SK-N-MC (cell line): ENCODE data around the gene FMNL3.
"Not testable (repeated sequence)": the region's sequence is repeated elsewhere in the genome, so short reads cannot be mapped to it uniquely, and the experiment has no call there.

Source experiments
- DNase-seq: peaks from one replicate; pipeline ENCODE4 v3.0.0-alpha.2; 2011; ENCODE audit warnings: low read depth, low spot score
- H3K27ac ChIP-seq: fragments of 200-600 bp; sonication (generic); 2 replicates; pipeline ENCODE4 v1.5.1; 2016; ENCODE audit warnings: mixed run types
- H3K36me3 ChIP-seq: fragments of 200-600 bp; sonication (generic); 2 replicates; pipeline ENCODE4 v1.6.1; 2017; ENCODE audit warnings: antibody characterized with exemption, low read length, mixed read lengths; ENCODE audit not compliant: insufficient read depth
- H3K4me3 ChIP-seq: fragments of 200-600 bp; sonication (generic); 2 replicates; pipeline ENCODE4 v1.5.1; 2016
- H3K9ac ChIP-seq: fragments of 200-600 bp; sonication (generic); 2 replicates; pipeline ENCODE4 v1.8.0; 2017; ENCODE audit warnings: mixed run types, mixed read lengths; ENCODE audit not compliant: insufficient read length
- H3K9me3 ChIP-seq: fragments of 200-600 bp; sonication (generic); 2 replicates; pipeline ENCODE4 v1.6.1; 2017; ENCODE audit warnings: low read depth, mild to moderate bottlenecking, antibody characterized with exemption, low read length, moderate library complexity, mixed read lengths
- EZH2 ChIP-seq: fragments of 200-600 bp; sonication (generic); IDR thresholded peaks from one replicate; pipeline ENCODE4 v1.6.1; 2017; ENCODE audit warnings: antibody characterized with exemption
- FOXP2 ChIP-seq: optimal IDR thresholded peaks from 2 replicates; pipeline ENCODE3; 2011; ENCODE audit warnings: mild to moderate bottlenecking, moderate library complexity; ENCODE audit not compliant: insufficient read depth; ENCODE audit errors: extremely low read length, control extremely low read depth
- POLR2AphosphoS5 ChIP-seq: IDR thresholded peaks from 2 replicates; pipeline ENCODE4 v1.6.1; 2012; ENCODE audit warnings: mild to moderate bottlenecking, low read depth, low read length, borderline replicate concordance

The FMNL3 gene

DNA sequence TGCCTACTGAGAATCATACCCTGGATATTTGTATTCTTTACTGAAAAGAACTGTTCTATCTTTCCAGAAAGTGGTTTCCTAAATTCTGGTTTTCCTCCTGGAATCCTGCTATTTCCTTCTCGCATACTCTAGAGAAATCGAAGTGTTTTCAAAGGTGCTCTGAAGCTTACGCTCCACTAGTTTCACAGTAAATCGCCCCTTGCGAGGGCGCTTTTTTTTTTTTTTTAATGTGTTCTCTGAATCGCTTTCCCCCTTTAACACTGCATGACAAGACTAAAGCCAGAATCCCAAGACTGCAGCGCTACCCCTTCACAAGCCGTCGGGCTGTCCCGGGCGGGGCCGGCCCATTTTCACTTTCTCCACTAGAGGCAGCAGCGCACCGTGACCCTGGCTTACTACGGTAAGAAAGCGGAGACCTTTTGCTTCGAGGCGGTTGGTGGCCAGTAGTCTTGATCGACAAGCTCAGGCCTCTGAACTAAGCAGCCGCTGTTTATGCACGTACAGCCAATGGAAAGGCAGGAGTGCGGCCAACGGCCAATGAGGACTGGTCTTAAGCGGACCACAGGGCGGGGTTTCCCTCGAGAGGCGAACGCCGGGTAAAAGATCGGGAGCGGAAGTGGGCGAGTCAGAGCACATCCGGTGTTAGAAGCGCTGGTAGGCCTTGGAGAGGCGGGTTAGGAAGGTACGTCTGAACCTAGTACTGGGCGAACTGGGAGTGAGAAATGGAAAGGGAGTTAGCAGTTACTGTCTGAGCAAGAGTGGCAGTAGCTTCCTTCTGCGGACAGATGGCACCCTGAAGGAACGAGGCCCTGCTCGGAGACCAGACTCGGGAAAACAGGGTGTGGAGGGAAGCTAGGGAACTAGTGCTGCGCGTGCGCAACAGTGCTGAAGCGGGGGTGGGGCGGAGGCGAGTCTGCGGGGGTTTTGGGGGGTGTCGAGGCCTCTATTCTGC is 34.0 kb upstream of the FMNL3 start, which contains the start of gene TMBIM6:
Gene TMBIM6, plus strand, starts transcription at position 628 of the 952 bp plus-strand sequence. CDS start 10,937 bp downstream, outside the sequence.
- H3K9me3 ChIP-seq = no peaks in the 10 kb centered on the region
- peak within 1 kb of the TSS; percentile 94 for H3K4me3 ChIP-seq
- TF ChIP-seq EZH2 (no peak), POLR2AphosphoS5 (peak; percentile 100)
- H3K36me3 ChIP-seq = peaks cover 10% of the 10 kb centered on the region
- H3K9ac ChIP-seq = peak within 1 kb of the TSS; percentile 96
- peak within 1 kb of the TSS; percentile 95 for H3K27ac ChIP-seq
- peak; percentile 99 for DNase-seq

DNA sequence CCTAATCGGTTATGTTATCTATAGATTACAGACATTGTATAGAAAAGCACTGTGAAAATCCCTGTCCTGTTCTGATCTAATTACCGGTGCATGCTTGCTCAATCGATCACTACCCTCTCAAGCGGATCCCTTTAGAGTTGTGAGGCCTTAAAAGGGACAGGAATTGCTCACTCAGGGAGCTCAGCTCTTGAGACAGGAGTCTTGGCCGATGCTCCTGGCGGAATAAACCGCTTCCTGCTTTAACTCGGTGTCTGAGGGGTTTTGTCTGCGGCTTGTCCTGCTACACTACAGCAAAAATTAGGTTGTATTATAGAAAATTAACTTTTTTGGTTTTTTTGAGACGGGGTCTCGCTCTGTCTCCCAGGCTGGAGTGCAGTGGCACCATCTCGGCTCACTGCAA is 33.1 kb upstream of the FMNL3 start:
- not testable (repeated sequence) for H3K27ac ChIP-seq, H3K4me3 ChIP-seq, H3K36me3 ChIP-seq, DNase-seq, H3K9ac ChIP-seq, H3K9me3 ChIP-seq

DNA sequence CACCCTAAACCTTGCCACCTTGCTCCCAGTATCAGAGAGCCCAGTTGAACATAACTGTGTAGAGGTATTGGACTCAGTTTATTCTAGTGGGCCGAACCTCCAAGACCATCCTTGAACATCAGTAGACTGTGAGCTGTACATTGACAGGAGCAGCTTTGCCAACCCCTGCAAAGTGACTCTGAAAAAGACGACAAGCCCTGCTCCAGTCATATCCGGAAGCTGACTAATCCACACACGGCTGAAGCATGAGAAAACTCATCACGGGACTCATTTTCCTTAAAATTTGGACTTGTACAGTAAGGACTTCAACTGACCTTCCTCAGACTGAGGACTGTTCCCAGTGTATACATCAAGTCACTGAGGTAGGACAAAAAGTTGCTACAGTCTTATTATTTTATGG is 31.5 kb upstream of the FMNL3 start:
- not testable (repeated sequence) for H3K27ac ChIP-seq, H3K9me3 ChIP-seq, DNase-seq, H3K9ac ChIP-seq, H3K36me3 ChIP-seq, H3K4me3 ChIP-seq

DNA sequence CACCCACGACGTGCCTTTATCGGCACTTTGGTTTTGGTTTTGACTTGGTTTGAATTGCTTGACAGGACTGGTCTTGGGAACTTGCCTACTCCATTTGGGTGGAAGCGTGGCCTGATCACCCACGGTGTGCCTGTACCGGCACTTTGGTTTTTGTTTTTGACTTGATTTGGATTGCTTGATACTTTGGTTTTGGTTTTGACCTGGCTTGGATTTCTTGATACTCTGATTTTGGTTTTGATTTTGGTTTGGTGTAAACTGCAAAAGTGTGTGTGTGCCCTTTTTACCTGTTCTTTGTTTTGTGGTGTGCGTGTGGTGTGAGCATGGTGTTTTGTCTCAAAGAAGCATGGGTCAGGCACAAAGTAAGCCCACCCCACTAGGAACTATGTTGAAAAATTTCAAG is 27.7 kb upstream of the FMNL3 start:
- DNase-seq, H3K9ac ChIP-seq, H3K4me3 ChIP-seq, H3K9me3 ChIP-seq, H3K27ac ChIP-seq, H3K36me3 ChIP-seq: not testable (repeated sequence)

DNA sequence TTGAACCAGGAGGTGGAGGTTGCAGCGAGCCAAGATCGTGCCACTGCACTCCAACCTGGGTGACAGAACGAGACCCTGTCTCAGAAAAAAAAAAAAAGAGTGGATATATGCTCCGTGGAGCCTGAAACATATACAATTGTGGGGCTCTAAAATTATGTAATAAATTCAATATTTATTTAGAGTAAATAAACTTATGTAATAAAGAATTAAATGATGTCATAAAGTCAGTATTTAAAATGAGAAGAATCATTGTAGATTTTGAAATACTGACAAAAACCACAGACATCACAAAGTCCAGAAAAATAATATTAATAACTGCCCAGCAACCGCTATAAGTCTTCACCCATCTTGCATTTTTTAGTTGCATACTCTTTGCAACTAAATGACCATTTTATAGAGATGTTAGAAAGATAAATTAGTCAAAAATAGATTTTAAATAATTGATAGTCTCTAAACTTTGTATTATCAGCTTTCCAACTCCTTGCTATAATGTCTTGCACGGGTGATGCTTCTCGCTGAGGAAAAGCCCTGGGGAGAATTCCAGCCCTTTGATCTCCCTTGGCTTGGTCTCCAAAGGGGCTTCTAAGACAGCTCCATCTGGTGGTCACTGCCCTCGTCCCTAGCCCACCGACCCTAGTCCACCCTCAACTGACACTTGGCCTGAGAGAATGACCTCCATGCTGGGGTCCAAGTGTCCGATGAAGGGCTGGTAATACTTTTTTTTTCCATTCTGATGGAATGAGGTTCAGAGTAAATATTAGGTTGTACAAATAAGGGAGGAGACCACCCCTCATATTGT is 26.2 kb upstream of the FMNL3 start:
- no peak overlapping the region for H3K4me3 ChIP-seq
- TF ChIP-seq POLR2AphosphoS5 (no peak), FOXP2 (no peak), EZH2 (no peak)
- H3K27ac ChIP-seq = no peak overlapping the region
- no peak for DNase-seq
- no peaks in the 10 kb centered on the region for H3K9me3 ChIP-seq
- H3K36me3 ChIP-seq = no peaks in the 10 kb centered on the region
- no peak overlapping the region for H3K9ac ChIP-seq

DNA sequence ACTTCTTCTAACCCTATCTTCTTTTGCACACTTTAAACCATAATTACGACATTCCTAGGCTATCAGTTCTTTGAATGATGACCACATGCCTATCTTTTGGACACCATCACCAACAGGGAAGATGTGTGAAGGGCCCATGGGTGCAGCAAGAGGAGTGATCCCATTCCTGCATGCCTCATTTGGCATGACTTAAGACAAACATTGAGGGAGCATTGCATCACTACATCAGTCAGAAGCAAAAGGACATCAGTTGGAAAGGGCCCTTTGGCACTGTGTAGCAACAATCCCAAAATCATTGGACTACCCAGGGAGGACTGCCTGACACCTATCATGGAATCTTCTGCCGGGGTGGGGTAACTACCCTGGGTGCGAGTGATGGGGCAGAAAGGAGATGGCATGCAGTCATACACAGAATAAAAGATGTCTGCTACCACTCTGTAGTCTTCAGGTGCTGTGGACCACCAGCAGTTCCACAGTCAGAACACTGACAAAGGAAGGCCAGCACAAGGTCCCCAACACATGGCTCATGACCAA is 23.4 kb upstream of the FMNL3 start:
- TF ChIP-seq POLR2AphosphoS5 = no peak
- no peak for TF ChIP-seq FOXP2
- no peak for TF ChIP-seq EZH2
- DNase-seq = no peak
- no peak overlapping the region for H3K9ac ChIP-seq

DNA sequence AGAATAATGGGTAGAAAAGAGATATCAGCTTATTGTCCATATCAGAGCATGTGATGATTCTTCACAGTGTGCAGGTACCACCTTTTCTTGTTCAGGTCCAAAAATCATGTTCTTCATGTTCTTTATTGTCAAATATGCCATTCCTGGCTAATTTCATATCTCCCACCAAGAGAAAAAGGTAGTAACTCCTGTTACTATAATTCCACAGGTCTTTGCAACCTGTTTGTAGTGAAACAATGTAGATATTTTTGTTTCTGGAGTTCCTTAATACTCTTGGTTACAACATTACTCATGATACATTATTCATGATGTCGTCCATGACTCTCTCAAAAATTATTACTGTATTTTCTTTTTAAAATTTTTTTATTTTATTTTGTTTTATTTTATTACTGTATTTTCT is 22.8 kb upstream of the FMNL3 start:
- H3K9ac ChIP-seq = no peak overlapping the region
- no peaks in the 10 kb centered on the region for H3K36me3 ChIP-seq
- no peak for DNase-seq
- no peak overlapping the region for H3K27ac ChIP-seq
- TF ChIP-seq POLR2AphosphoS5 (no peak), EZH2 (no peak)
- no peaks in the 10 kb centered on the region for H3K9me3 ChIP-seq
- no peak overlapping the region for H3K4me3 ChIP-seq

More for the DNA sequence above, 23.4 kb upstream of the FMNL3 start:
- Histone ChIP-seq H3K9me3 (no peaks in the 10 kb centered on the region), H3K4me3 (no peak overlapping the region), H3K36me3 (no peaks in the 10 kb centered on the region), H3K27ac (no peak overlapping the region)

DNA sequence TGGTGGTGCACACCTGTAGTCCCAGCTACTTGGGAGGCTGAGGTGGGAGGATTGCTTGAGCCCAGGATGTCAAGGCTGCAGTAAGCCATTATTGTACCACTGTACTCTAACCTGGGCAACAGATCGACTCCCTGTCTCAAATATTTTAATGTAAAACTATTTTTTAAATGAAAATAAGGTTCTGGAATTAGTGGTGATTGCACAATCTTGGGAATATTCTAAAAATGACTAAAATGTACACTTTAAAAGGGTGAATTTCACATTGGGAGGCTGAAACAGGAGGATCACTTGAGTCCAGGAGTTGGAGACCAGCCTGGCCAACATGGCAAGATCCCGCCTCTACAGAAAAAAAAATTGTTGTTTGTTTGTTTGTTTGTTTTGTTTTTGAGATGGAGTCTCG is 21.2 kb upstream of the FMNL3 start:
- H3K27ac ChIP-seq = no peak overlapping the region
- TF ChIP-seq EZH2 (no peak), POLR2AphosphoS5 (no peak), FOXP2 (no peak)
- no peaks in the 10 kb centered on the region for H3K36me3 ChIP-seq
- DNase-seq = no peak
- H3K4me3 ChIP-seq = no peak overlapping the region
- no peaks in the 10 kb centered on the region for H3K9me3 ChIP-seq
- H3K9ac ChIP-seq = no peak overlapping the region

DNA sequence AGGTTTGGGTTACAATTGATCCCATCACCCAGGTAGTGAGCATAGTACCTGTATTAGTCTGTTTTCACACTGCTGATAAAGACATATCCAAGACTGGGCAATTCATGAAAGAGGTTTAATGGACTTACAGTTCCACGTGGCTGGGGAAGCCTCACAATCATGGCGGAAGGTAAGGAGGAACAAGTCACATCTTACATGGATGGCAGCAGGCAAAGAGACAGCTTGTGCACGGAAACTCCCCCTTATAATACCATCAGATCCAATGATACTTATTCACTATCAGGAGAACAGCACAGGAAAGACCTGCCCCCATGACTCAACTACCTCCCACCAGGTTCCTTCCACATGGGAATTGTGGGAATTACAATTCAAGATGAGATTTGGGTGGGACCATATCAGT is 14.2 kb upstream of the FMNL3 start:
- not testable (repeated sequence) for H3K9ac ChIP-seq, H3K27ac ChIP-seq, H3K9me3 ChIP-seq, DNase-seq, H3K4me3 ChIP-seq, H3K36me3 ChIP-seq
